CD4-positive, alpha-beta T cell treated with Interleukin-17A for 4 hours (primary cell): ENCODE data around the gene MARK2.
A peak's percentile ranks its signal among the peaks of the same experiment; 100 is the strongest.
"Not testable (repeated sequence)": the region's sequence is repeated elsewhere in the genome, so short reads cannot be mapped to it uniquely, and the experiment has no call there.

ENCODE experiments used
- DNase-seq: peaks from one replicate; pipeline ENCODE4 v3.0.0-alpha.2; 2020; ENCODE audit warnings: mixed read lengths

Gene MARK2

GRCh38 chr11:63838678-63839507, at the start of gene MARK2:
MARK2 (plus strand) TSS chr11:63839110; CDS start chr11:63839507, 397 bp downstream.
- peak; percentile 99 for DNase-seq

- DNase-seq, result no peak
Measured at GRCh38 chr11:63791495-63792167, 47.3 kb upstream of the MARK2 start.

GRCh38 chr11:63793161-63793560, 45.7 kb upstream of the MARK2 start:
- no peak for DNase-seq

GRCh38 chr11:63795066-63795465, 43.8 kb upstream of the MARK2 start:
- no peak for DNase-seq

GRCh38 chr11:63800921-63801320, 38.0 kb upstream of the MARK2 start:
- no peak for DNase-seq

- DNase-seq, result no peak
Measured at GRCh38 chr11:63802637-63803414, 36.1 kb upstream of the MARK2 start.

GRCh38 chr11:63804259-63804658, 34.7 kb upstream of the MARK2 start:
- DNase-seq, result no peak

- no peak for DNase-seq
Measured at GRCh38 chr11:63805844-63806415, 33.0 kb upstream of the MARK2 start.

GRCh38 chr11:63810383-63810782, 28.5 kb upstream of the MARK2 start:
- DNase-seq, result not testable (repeated sequence)

GRCh38 chr11:63811522-63811921, 27.4 kb upstream of the MARK2 start:
- no peak for DNase-seq

- DNase-seq, result peak; percentile 82
Measured at GRCh38 chr11:63813035-63813562, 25.8 kb upstream of the MARK2 start, which contains the start of gene SPINDOC. SPINDOC (plus strand) TSS chr11:63813456; CDS start chr11:63813687, 231 bp downstream.

- peak; percentile 57 for DNase-seq
Measured at GRCh38 chr11:63813563-63814382, 25.1 kb upstream of the MARK2 start.

GRCh38 chr11:63814383-63814736, 24.6 kb upstream of the MARK2 start:
- DNase-seq, result no peak

- no peak for DNase-seq
Measured at GRCh38 chr11:63816166-63816565, 22.7 kb upstream of the MARK2 start.

- no peak for DNase-seq
Measured at GRCh38 chr11:63816732-63817131, 22.2 kb upstream of the MARK2 start.

GRCh38 chr11:63817758-63818498, 21.0 kb upstream of the MARK2 start:
- DNase-seq, result no peak

GRCh38 chr11:63818609-63819008, 20.3 kb upstream of the MARK2 start:
- DNase-seq, result no peak

- DNase-seq, result no peak
Measured at GRCh38 chr11:63821411-63821810, 17.5 kb upstream of the MARK2 start.

- DNase-seq, result no peak
Measured at GRCh38 chr11:63826471-63827190, 12.3 kb upstream of the MARK2 start.

- peak; percentile 16 for DNase-seq
Measured at GRCh38 chr11:63829823-63830489, 9.0 kb upstream of the MARK2 start.
